ENCODE data around the gene FLCN.

FLCN gene

GRCh38 chr17:17166446-17166845 is 70.5 kb downstream of the FLCN start:
- DNase-seq (ENCODE audit: low read depth in 2 of 2) = no peak

- no peak for DNase-seq (ENCODE audit: low read depth in 2 of 2)
Measured at GRCh38 chr17:17165666-17166308, 71.2 kb downstream of the FLCN start.

GRCh38 chr17:17164676-17165075 is 72.3 kb downstream of the FLCN start:
- DNase-seq (ENCODE audit: low read depth in 2 of 2) = no peak

GRCh38 chr17:17164156-17164555 is 72.8 kb downstream of the FLCN start:
- DNase-seq (ENCODE audit: low read depth in 2 of 2) = no peak
